GM18907 (cell line): ENCODE results near the gene TLR4.

Source experiments
- ATAC-seq: cut with Tn5 transposase; IDR thresholded peaks from one replicate; pipeline ENCODE4 v1.9.1; 2021; ENCODE audit warnings: mild to moderate bottlenecking, moderate library complexity; ENCODE audit not compliant: unreplicated experiment

The TLR4 gene

GRCh38 chr9:117709936-117710335, 5.7 kb downstream of the TLR4 start:
- ATAC-seq: no peak

DNA sequence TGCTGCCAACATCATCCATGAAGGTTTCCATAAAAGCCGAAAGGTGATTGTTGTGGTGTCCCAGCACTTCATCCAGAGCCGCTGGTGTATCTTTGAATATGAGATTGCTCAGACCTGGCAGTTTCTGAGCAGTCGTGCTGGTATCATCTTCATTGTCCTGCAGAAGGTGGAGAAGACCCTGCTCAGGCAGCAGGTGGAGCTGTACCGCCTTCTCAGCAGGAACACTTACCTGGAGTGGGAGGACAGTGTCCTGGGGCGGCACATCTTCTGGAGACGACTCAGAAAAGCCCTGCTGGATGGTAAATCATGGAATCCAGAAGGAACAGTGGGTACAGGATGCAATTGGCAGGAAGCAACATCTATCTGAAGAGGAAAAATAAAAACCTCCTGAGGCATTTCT, 10.1 kb downstream of the TLR4 start:
- no peak for ATAC-seq

DNA sequence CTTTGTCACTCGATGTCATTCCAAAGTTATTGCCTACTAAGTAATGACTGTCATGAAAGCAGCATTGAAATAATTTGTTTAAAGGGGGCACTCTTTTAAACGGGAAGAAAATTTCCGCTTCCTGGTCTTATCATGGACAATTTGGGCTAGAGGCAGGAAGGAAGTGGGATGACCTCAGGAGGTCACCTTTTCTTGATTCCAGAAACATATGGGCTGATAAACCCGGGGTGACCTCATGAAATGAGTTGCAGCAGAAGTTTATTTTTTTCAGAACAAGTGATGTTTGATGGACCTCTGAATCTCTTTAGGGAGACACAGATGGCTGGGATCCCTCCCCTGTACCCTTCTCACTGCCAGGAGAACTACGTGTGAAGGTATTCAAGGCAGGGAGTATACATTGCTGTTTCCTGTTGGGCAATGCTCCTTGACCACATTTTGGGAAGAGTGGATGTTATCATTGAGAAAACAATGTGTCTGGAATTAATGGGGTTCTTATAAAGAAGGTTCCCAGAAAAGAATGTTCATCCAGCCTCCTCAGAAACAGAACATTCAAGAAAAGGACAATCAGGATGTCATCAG, 11.3 kb downstream of the TLR4 start:
- no peak for ATAC-seq

- peak; percentile 99 for ATAC-seq
Measured at GRCh38 chr9:117718085-117718484, 13.9 kb downstream of the TLR4 start.

- ATAC-seq: no peak
Measured at GRCh38 chr9:117718701-117719100, 14.5 kb downstream of the TLR4 start.

- no peak for ATAC-seq
Measured at GRCh38 chr9:117719161-117719920, 15.1 kb downstream of the TLR4 start.

DNA sequence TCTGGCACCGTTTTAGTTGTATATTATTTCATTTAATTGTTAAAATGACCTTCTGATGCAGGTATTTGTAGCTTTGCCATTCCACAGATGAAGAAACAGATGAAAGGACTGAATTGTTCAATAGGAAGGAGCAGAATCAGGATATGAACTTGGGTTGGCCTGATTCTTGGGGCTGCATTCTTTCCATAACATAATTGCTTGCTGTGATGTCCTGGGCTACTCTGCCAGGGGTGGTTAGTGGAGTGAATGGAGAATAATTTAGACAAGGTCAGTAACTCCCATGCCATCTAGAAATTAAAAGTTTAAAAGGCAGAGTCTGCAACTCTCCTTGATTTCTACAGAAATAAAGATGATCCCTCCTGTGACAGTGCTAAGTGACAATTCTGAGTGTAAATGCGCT, 15.9 kb downstream of the TLR4 start:
- ATAC-seq: no peak

DNA sequence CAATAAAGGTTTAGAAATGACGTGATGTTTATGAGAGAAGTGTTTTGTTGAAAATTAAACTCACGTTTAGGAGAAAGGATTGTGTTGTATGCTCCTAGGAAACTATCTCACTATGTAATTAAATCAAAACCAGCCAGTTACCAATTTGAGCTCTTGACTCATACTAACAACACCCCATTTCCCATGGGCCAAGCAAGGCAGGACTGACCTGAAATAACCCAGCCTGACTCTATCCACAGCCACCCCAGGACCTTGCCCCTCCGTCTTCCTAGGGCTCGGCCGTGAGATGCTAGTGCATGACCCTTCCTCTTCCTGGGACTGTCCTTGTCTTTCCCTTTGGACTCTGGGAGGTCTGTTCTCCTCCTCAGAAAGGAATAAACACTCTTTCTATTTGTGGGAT, 16.4 kb downstream of the TLR4 start:
- no peak for ATAC-seq

GRCh38 chr9:117720987-117721386, 16.8 kb downstream of the TLR4 start:
- ATAC-seq: no peak

- ATAC-seq: no peak
Measured at GRCh38 chr9:117722108-117722761, 18.0 kb downstream of the TLR4 start.

- no peak for ATAC-seq
Measured at GRCh38 chr9:117723986-117724625, 19.9 kb downstream of the TLR4 start.

DNA sequence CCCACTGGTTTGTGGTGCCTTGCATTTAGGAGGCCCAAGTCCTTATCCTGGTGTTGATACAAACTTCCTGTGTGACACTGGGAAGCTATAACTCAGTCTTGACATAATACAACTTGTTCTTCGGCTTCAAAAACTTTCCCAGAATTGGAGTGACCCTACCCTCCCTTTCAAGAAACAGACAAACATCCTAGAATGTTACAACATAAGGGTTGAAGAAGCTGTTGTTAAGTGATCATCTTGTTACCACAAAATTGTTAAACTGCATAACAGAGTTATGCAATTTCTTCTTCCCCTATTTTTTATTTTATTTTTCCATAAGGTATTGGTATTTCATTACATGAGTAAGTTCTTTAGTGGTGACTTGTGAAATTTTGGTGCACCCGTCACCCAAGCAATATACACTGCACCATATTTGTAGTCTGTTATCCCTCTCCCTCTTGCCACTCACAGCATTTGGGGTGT, 21.3 kb downstream of the TLR4 start:
- ATAC-seq: no peak

GRCh38 chr9:117729375-117729774, 25.2 kb downstream of the TLR4 start:
- no peak for ATAC-seq

DNA sequence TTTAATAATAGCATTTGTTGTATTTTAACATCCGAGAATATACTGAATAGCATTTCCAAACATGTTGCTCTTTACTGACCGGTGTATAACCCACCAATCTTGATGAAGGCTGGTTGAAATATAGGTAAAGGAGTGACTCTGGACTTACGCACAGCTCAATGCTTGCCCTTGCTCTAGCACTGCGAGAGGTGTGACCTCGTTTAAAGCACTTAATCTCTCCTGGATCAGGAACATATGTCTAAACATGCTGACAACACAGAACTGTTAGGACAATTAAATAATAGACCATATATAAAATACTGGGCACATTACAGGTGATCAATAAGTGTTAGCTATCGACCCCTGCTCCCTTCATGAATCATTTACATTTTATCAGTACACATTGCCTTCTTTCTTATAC, 28.3 kb downstream of the TLR4 start:
- ATAC-seq: no peak

- no peak for ATAC-seq
Measured at GRCh38 chr9:117733465-117733864, 29.3 kb downstream of the TLR4 start.

GRCh38 chr9:117734082-117734481, 29.9 kb downstream of the TLR4 start:
- ATAC-seq: no peak

- ATAC-seq: no peak
Measured at GRCh38 chr9:117734523-117735314, 30.5 kb downstream of the TLR4 start.

GRCh38 chr9:117737721-117738226, 33.6 kb downstream of the TLR4 start:
- no peak for ATAC-seq

DNA sequence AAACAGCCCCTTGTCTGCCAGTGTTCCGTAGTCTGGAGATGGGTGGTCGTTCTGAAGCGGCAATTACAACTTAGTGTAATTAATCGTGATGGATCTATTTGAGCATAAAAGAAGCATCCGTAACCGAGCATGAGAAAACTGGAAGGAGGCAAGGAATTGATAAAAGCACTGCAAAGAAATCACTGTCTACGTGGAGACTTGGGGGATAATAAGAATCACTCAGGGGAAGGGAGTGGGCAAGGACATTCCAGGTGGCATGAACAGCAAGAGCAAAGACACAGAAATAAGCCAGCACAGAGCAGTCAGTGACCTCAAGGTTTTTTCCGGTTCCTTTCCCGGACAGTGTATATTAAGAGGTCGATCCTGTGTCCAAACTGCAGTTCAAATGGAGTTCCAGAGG, 35.0 kb downstream of the TLR4 start:
- no peak for ATAC-seq

GRCh38 chr9:117739624-117740347, 35.6 kb downstream of the TLR4 start:
- no peak for ATAC-seq
